HEK293 (cell line): ENCODE results near the gene ALG12.

Experiments
- CTCF ChIA-PET: fragments of 350-600 bp; formaldehyde crosslinking; extraction: SDS; loops from one replicate; lab custom pipeline; 2021; ENCODE audit warnings: antibody characterized with exemption; lab: Yijun Ruan, JAX
- POLR2A ChIA-PET: fragments of 300-600 bp; formaldehyde crosslinking; extraction: SDS; loops from one replicate; lab custom pipeline; 2020; ENCODE audit warnings: antibody characterized with exemption, inconsistent platforms; lab: Yijun Ruan, JAX
- H3K27ac ChIP-seq: fragments of 200-500 bp; sonication (Bioruptor generic); 2 replicates; pipeline ENCODE4 v1.5.1; 2014; ENCODE audit warnings: low read depth, low read length, control low read depth, inconsistent platforms; ENCODE audit errors: extremely low read depth
- H3K36me3 ChIP-seq, 2 experiments: fragments of 200-500 bp in 1 of 2; sonication (Bioruptor generic) in 1 of 2; 1 replicate in 1 of 2; 2 replicates in 1 of 2; pipeline ENCODE4 v1.5.1; 2014 to 2017; ENCODE audit warnings: inconsistent platforms in 2 of 2, low read length in 2 of 2; ENCODE audit not compliant: control insufficient read depth in 2 of 2, insufficient read depth in 1 of 2
- H3K4me1 ChIP-seq: fragments of 200-500 bp; sonication (Bioruptor generic); 2 replicates; pipeline ENCODE4 v1.5.1; 2014; ENCODE audit warnings: mild to moderate bottlenecking, low read length, inconsistent platforms; ENCODE audit not compliant: control insufficient read depth, insufficient read depth
- H3K4me3 ChIP-seq: 2 replicates; pipeline ENCODE4 v1.5.1; 2011; ENCODE audit warnings: low read depth, mild to moderate bottlenecking, control low read depth, low read length, moderate library complexity
- H3K9me3 ChIP-seq: fragments of 200-500 bp; sonication (Bioruptor generic); 2 replicates; pipeline ENCODE4 v1.5.1; 2014; ENCODE audit warnings: low read depth, low read length, inconsistent platforms; ENCODE audit not compliant: control insufficient read depth, insufficient read depth
- AEBP2 ChIP-seq: fragments of 450-650 bp; formaldehyde crosslinking; IDR thresholded peaks from 2 replicates; pipeline ENCODE4 v1.5.1; 2016; ENCODE audit warnings: missing biosample characterization, missing genetic modification characterization, borderline replicate concordance
- KLF8 ChIP-seq: fragments of 450-650 bp; formaldehyde crosslinking; IDR thresholded peaks from 2 replicates; pipeline ENCODE4 v1.5.1; 2016; ENCODE audit warnings: missing biosample characterization, missing genetic modification characterization
- MEIS1 ChIP-seq: sonication (generic); formaldehyde crosslinking; IDR thresholded peaks from 2 replicates; pipeline ENCODE4 v1.8.1; 2022; ENCODE audit warnings: missing genetic modification reagents, mild to moderate bottlenecking, borderline replicate concordance
- OSR2 ChIP-seq: fragments of 450-650 bp; formaldehyde crosslinking; IDR thresholded peaks from 2 replicates; pipeline ENCODE4 v1.5.1; 2016; ENCODE audit warnings: missing biosample characterization, missing genetic modification characterization
- ZBTB20 ChIP-seq: fragments of 450-650 bp; formaldehyde crosslinking; IDR thresholded peaks from 2 replicates; pipeline ENCODE4 v1.5.1; 2016; ENCODE audit warnings: missing biosample characterization, missing genetic modification characterization
- ZBTB8A ChIP-seq: fragments of 450-650 bp; formaldehyde crosslinking; IDR thresholded peaks from 2 replicates; pipeline ENCODE4 v1.5.1; 2016; ENCODE audit warnings: missing biosample characterization, missing genetic modification characterization
- ZNF169 ChIP-seq: fragments of 450-650 bp; formaldehyde crosslinking; IDR thresholded peaks from 2 replicates; pipeline ENCODE4 v1.5.1; 2016; ENCODE audit warnings: missing biosample characterization, missing genetic modification characterization
- ZNF211 ChIP-seq: fragments of 450-650 bp; formaldehyde crosslinking; IDR thresholded peaks from 2 replicates; pipeline ENCODE4 v1.5.1; 2016; ENCODE audit warnings: low read depth, missing biosample characterization, missing genetic modification characterization
- ZNF214 ChIP-seq: fragments of 450-650 bp; formaldehyde crosslinking; IDR thresholded peaks from 2 replicates; pipeline ENCODE4 v1.5.1; 2017; ENCODE audit warnings: missing biosample characterization, mild to moderate bottlenecking, missing genetic modification characterization, borderline replicate concordance
- ZNF354C ChIP-seq: fragments of 450-650 bp; formaldehyde crosslinking; IDR thresholded peaks from 2 replicates; pipeline ENCODE4 v1.5.1; 2016; ENCODE audit warnings: missing biosample characterization, missing genetic modification characterization, low read depth, borderline replicate concordance
- ZNF391 ChIP-seq: fragments of 450-650 bp; formaldehyde crosslinking; IDR thresholded peaks from 2 replicates; pipeline ENCODE4 v1.5.1; 2016; ENCODE audit warnings: low read depth, missing biosample characterization, missing genetic modification characterization, borderline replicate concordance
- ZNF426 ChIP-seq: fragments of 450-650 bp; formaldehyde crosslinking; IDR thresholded peaks from 2 replicates; pipeline ENCODE4 v1.5.1; 2017; ENCODE audit warnings: missing biosample characterization, missing genetic modification characterization, mild to moderate bottlenecking, inconsistent platforms, moderate library complexity
- ZNF48 ChIP-seq: fragments of 450-650 bp; formaldehyde crosslinking; IDR thresholded peaks from 2 replicates; pipeline ENCODE4 v1.5.1; 2016; ENCODE audit warnings: missing biosample characterization, missing genetic modification characterization
- ZNF544 ChIP-seq: fragments of 450-650 bp; formaldehyde crosslinking; IDR thresholded peaks from 2 replicates; pipeline ENCODE4 v1.5.0; 2017; ENCODE audit warnings: missing biosample characterization, missing genetic modification characterization
- ZNF558 ChIP-seq: fragments of 450-650 bp; formaldehyde crosslinking; IDR thresholded peaks from 2 replicates; pipeline ENCODE4 v1.5.1; 2016; ENCODE audit warnings: missing biosample characterization, missing genetic modification characterization
- ZNF596 ChIP-seq: fragments of 450-650 bp; IDR thresholded peaks from 2 replicates; pipeline ENCODE4 v1.5.0; 2018; ENCODE audit warnings: missing biosample characterization, mild to moderate bottlenecking, missing genetic modification characterization, moderate library complexity
- ZNF610 ChIP-seq: fragments of 450-650 bp; formaldehyde crosslinking; IDR thresholded peaks from 2 replicates; pipeline ENCODE4 v1.5.1; 2016; ENCODE audit warnings: missing biosample characterization, missing genetic modification characterization, borderline replicate concordance
- ZNF626 ChIP-seq: fragments of 450-650 bp; sonication (Bioruptor Pico); formaldehyde crosslinking; IDR thresholded peaks from 2 replicates; pipeline ENCODE4 v1.5.1; 2018; ENCODE audit warnings: missing biosample characterization, missing genetic modification characterization, inconsistent platforms
- ZNF76 ChIP-seq: fragments of 450-650 bp; formaldehyde crosslinking; IDR thresholded peaks from 2 replicates; pipeline ENCODE4; 2016; ENCODE audit warnings: low read depth, missing biosample characterization, missing genetic modification characterization, borderline replicate concordance
- ZNF785 ChIP-seq: fragments of 450-650 bp; formaldehyde crosslinking; IDR thresholded peaks from 2 replicates; pipeline ENCODE4 v1.5.1; 2016; ENCODE audit warnings: missing biosample characterization, missing genetic modification characterization
- ZNF843 ChIP-seq: fragments of 450-650 bp; formaldehyde crosslinking; IDR thresholded peaks from 2 replicates; pipeline ENCODE4 v1.5.1; 2016; ENCODE audit warnings: missing biosample characterization, missing genetic modification characterization
- ZSCAN18 ChIP-seq: fragments of 450-650 bp; formaldehyde crosslinking; IDR thresholded peaks from 2 replicates; pipeline ENCODE4 v1.5.1; 2016; ENCODE audit warnings: missing biosample characterization, missing genetic modification characterization
- TF ChIP-seq, protein P1 (sequence below): fragments of 450-650 bp; formaldehyde crosslinking; IDR thresholded peaks from 2 replicates; pipeline ENCODE4 v1.5.1; 2016; ENCODE audit warnings: missing biosample characterization, missing genetic modification characterization
- TF ChIP-seq, protein P2 (sequence below): IDR thresholded peaks from 2 replicates; pipeline ENCODE4 v1.6.1; 2011; ENCODE audit warnings: mild to moderate bottlenecking, low read depth, low read length, borderline replicate concordance
- TF ChIP-seq, protein P3 (sequence below): fragments of 450-650 bp; formaldehyde crosslinking; IDR thresholded peaks from 2 replicates; pipeline ENCODE4 v1.5.1; 2016; ENCODE audit warnings: missing biosample characterization, missing genetic modification characterization

Gene ALG12

GRCh38 chr22:49882519-49883293 is 35.5 kb downstream of the ALG12 start:
- ChIA-PET POLR2A (no interaction called here), CTCF (interaction anchor here (0.6 to 1.6 kb wide), 2 partner anchors 10 to 36 kb away, joined by 3 to 7 read pairs; partner anchors contain the start of gene CRELD2)
- Histone ChIP-seq H3K4me1 (no peaks in the 10 kb centered on the region), H3K36me3 (peaks cover 5 to 56% of the 10 kb centered on the region in 2 experiments; a peak in 2 of 3 replicates), H3K4me3 (no peak overlapping the region), H3K9me3 (no peaks in the 10 kb centered on the region; the same call in 1 of the 2 replicates), H3K27ac (no peak overlapping the region)
- TF ChIP-seq MEIS1 (CRISPR knock-in tag) (no peak), ZNF558 (tag by site-specific recombination) (no peak), ZNF843 (tag by site-specific recombination) (no peak), ZNF48 (tag by site-specific recombination) (no peak), OSR2 (tag by site-specific recombination) (no peak), ZNF211 (no peak), ZBTB20 (tag by site-specific recombination) (no peak), ZNF785 (tag by site-specific recombination) (no peak), ZBTB8A (tag by site-specific recombination) (no peak), KLF8 (no peak), ZNF610 (no peak), ZSCAN18 (tag by site-specific recombination) (no peak), ZNF391 (tag by site-specific recombination) (no peak), ZNF426 (tag by site-specific recombination) (no peak)
- TF ChIP-seq, protein P1, sequence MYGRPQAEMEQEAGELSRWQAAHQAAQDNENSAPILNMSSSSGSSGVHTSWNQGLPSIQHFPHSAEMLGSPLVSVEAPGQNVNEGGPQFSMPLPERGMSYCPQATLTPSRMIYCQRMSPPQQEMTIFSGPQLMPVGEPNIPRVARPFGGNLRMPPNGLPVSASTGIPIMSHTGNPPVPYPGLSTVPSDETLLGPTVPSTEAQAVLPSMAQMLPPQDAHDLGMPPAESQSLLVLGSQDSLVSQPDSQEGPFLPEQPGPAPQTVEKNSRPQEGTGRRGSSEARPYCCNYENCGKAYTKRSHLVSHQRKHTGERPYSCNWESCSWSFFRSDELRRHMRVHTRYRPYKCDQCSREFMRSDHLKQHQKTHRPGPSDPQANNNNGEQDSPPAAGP (tag by site-specific recombination), result no peak
- TF ChIP-seq, protein P2, sequence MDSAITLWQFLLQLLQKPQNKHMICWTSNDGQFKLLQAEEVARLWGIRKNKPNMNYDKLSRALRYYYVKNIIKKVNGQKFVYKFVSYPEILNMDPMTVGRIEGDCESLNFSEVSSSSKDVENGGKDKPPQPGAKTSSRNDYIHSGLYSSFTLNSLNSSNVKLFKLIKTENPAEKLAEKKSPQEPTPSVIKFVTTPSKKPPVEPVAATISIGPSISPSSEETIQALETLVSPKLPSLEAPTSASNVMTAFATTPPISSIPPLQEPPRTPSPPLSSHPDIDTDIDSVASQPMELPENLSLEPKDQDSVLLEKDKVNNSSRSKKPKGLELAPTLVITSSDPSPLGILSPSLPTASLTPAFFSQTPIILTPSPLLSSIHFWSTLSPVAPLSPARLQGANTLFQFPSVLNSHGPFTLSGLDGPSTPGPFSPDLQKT, result no peak

DNA sequence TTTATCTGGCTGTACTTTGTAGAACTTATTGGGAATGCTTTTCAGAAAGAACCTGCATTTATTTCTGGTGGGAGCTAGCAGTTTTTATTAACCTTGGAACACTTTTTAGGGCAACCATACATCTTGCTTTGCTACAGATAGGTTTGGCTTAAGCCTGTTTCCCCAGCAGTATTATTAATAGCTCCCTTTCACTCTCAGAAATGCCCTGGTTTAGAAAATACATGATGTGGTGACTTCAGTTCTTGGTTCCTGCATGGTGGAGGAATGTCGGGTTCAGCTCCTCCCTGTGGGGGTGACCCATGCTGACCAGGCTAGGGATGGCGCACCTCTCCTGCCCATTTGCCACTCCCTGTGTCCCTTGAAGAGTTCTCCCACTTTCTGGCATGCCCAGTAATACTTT is 36.4 kb downstream of the ALG12 start:
- Histone ChIP-seq H3K27ac (no peak overlapping the region), H3K36me3 (peaks cover 10 to 54% of the 10 kb centered on the region in 2 experiments; a peak in 2 of 3 replicates), H3K4me1 (no peaks in the 10 kb centered on the region), H3K4me3 (no peak overlapping the region), H3K9me3 (no peaks in the 10 kb centered on the region; the same call in 1 of the 2 replicates)
- TF ChIP-seq ZNF76 (tag by site-specific recombination), result no peak
- TF ChIP-seq, protein P3, sequence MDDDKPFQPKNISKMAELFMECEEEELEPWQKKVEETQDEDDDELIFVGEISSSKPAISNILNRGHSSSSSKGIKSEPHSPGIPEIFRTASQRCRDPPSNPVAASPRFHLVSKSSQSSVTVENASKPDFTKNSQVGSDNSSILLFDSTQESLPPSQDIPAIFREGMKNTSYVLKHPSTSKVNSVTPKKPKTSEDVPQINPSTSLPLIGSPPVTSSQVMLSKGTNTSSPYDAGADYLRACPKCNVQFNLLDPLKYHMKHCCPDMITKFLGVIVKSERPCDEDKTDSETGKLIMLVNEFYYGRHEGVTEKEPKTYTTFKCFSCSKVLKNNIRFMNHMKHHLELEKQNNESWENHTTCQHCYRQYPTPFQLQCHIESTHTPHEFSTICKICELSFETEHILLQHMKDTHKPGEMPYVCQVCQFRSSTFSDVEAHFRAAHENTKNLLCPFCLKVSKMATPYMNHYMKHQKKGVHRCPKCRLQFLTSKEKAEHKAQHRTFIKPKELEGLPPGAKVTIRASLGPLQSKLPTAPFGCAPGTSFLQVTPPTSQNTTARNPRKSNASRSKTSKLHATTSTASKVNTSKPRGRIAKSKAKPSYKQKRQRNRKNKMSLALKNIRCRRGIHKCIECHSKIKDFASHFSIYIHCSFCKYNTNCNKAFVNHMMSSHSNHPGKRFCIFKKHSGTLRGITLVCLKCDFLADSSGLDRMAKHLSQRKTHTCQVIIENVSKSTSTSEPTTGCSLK (tag by site-specific recombination), result no peak
- no peak for TF ChIP-seq ZNF169 (tag by site-specific recombination)
- no peak for TF ChIP-seq AEBP2 (tag by site-specific recombination)
- no peak for TF ChIP-seq ZNF214 (tag by site-specific recombination)
- TF ChIP-seq ZNF48 (tag by site-specific recombination), result no peak
- no peak for TF ChIP-seq ZNF626 (tag by site-specific recombination)
- TF ChIP-seq ZNF354C, result no peak
- no peak for TF ChIP-seq ZNF544 (tag by site-specific recombination)
- TF ChIP-seq ZNF596 (tag by site-specific recombination), result no peak
- CTCF ChIA-PET, result interaction anchor here (0.9 to 1.6 kb wide), 2 partner anchors 11 to 120 kb away, joined by 3 to 7 read pairs; no protein-coding TSS in a partner anchor
- POLR2A ChIA-PET, result no interaction called here
